ENCODE measurements around the gene KNG1. TPM values are rescaled to one million over a fixed set of nuclear protein-coding genes. Genes with fewer than 3 reads are reported as not detected.

KNG1 gene
- total RNA-seq, 1 donor from 2014 or later: not detected

DNA sequence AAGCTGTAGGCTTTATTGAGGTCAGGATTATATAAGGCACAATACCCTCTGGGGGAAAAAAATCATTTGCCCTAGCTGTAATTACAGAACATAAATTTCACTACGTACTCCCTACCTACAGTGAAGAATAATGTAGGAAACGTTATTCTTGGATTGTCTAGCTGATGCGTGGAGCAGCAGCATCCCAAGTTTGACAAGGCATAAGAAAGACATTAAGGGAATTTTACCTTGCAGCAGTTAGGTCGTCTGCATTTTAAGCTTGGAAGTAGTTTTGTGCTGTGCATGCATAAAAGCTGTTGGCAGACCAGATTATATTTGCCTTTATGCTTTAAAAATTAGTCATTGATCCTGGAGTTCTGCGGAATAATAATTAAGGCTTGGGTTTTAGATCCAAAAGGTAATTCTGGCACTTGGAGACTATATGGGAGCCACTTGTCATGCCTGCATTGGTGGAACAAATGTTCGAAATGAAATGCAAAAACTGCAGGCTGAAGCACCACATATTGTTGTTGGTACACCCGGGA lies 68.4 kb downstream of the KNG1 start:
- TF ChIP-seq, protein P1, sequence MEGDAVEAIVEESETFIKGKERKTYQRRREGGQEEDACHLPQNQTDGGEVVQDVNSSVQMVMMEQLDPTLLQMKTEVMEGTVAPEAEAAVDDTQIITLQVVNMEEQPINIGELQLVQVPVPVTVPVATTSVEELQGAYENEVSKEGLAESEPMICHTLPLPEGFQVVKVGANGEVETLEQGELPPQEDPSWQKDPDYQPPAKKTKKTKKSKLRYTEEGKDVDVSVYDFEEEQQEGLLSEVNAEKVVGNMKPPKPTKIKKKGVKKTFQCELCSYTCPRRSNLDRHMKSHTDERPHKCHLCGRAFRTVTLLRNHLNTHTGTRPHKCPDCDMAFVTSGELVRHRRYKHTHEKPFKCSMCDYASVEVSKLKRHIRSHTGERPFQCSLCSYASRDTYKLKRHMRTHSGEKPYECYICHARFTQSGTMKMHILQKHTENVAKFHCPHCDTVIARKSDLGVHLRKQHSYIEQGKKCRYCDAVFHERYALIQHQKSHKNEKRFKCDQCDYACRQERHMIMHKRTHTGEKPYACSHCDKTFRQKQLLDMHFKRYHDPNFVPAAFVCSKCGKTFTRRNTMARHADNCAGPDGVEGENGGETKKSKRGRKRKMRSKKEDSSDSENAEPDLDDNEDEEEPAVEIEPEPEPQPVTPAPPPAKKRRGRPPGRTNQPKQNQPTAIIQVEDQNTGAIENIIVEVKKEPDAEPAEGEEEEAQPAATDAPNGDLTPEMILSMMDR (IDR thresholded peaks at IDR 0.05; ENCODE audit: insufficient read depth, low read depth, low read length): no peak
- no peak for TF ChIP-seq EZH2 (IDR thresholded peaks at IDR 0.05; ENCODE audit: insufficient read depth, low read length)
- peaks cover 38% of the 10 kb centered on the region for H3K36me3 Mint-ChIP-seq (ENCODE audit: low read depth, unreplicated experiment)

DNA sequence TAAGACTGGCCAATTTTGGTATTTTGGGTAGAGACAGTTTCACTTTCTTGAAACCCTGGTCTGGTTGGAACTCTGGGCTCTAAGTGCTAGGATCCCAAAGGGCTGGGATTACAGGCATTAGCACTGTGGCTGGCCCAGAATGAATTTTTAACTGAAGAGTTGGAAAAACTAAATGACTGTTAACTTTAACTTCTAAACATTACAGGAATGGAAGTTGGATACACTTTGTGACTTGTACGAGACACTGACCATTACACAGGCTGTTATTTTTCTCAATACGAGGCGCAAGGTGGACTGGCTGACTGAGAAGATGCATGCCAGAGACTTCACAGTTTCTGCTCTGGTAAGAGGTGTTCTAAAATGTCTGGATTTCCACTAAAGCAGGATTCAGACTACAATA lies 69.8 kb downstream of the KNG1 start:
- peaks cover 24% of the 10 kb centered on the region for H3K4me1 ChIP-seq (ENCODE audit: insufficient read depth, low read length)
- Mint-ChIP-seq H3K27me3 (ENCODE audit: low read depth, unreplicated experiment) (no peaks in the 10 kb centered on the region), H3K4me3 (ENCODE audit: unreplicated experiment) (peak overlapping the region; percentile 98), H3K4me1 (ENCODE audit: low read depth, unreplicated experiment) (peaks cover 32% of the 10 kb centered on the region), H3K36me3 (ENCODE audit: low read depth, unreplicated experiment) (peaks cover 38% of the 10 kb centered on the region), H3K27ac (ENCODE audit: unreplicated experiment) (peak overlapping the region; percentile 41), H3K9me3 (ENCODE audit: unreplicated experiment) (no peaks in the 10 kb centered on the region)
- H3K79me2 ChIP-seq (ENCODE audit: insufficient read depth, low read length): peaks cover 64% of the 10 kb centered on the region
- TF ChIP-seq, protein P1 (IDR thresholded peaks at IDR 0.05; ENCODE audit: insufficient read depth, low read depth, low read length): no peak
- TF ChIP-seq EZH2 (IDR thresholded peaks at IDR 0.05; ENCODE audit: insufficient read depth, low read length): no peak
- H3K9me3 ChIP-seq (ENCODE audit: insufficient read depth, low read depth, low read length): no peaks in the 10 kb centered on the region
- H3K4me3 ChIP-seq (ENCODE audit: insufficient read depth, low read depth, low read length): peak overlapping the region; percentile 100
- no peak overlapping the region for H2AFZ ChIP-seq (ENCODE audit: low read depth, low read length)
- no peak overlapping the region for H3K27ac ChIP-seq (ENCODE audit: low read depth, low read length)
- DNase-seq (ENCODE audit: low read depth) (no peak), FAIRE-seq (no peak)
- H3K9ac ChIP-seq (ENCODE audit: low read length): peak overlapping the region; percentile 100
- peaks cover 80% of the 10 kb centered on the region for H4K20me1 ChIP-seq (ENCODE audit: insufficient read depth, low read length)
- no peaks in the 10 kb centered on the region for H3K27me3 ChIP-seq (ENCODE audit: insufficient read depth, low read length)
- H3K36me3 ChIP-seq (ENCODE audit: insufficient read depth, low read length): peaks cover 57% of the 10 kb centered on the region
- H3K4me2 ChIP-seq (ENCODE audit: low read length): peak overlapping the region; percentile 93

More for the DNA sequence above, 68.4 kb downstream of the KNG1 start:
- FAIRE-seq (no peak), DNase-seq (ENCODE audit: low read depth) (no peak)
- Histone ChIP-seq H3K36me3 (ENCODE audit: insufficient read depth, low read length) (peaks cover 57% of the 10 kb centered on the region), H4K20me1 (ENCODE audit: insufficient read depth, low read length) (peaks cover 70% of the 10 kb centered on the region), H3K4me2 (ENCODE audit: low read length) (peak overlapping the region; percentile 93), H2AFZ (ENCODE audit: low read depth, low read length) (no peak overlapping the region), H3K9ac (ENCODE audit: low read length) (peak overlapping the region; percentile 100), H3K79me2 (ENCODE audit: insufficient read depth, low read length) (peaks cover 64% of the 10 kb centered on the region), H3K27me3 (ENCODE audit: insufficient read depth, low read length) (no peaks in the 10 kb centered on the region), H3K4me1 (ENCODE audit: insufficient read depth, low read length) (peaks cover 24% of the 10 kb centered on the region), H3K9me3 (ENCODE audit: insufficient read depth, low read depth, low read length) (no peaks in the 10 kb centered on the region), H3K27ac (ENCODE audit: low read depth, low read length) (no peak overlapping the region), H3K4me3 (ENCODE audit: insufficient read depth, low read depth, low read length) (peak overlapping the region; percentile 100)
- H3K9me3 Mint-ChIP-seq (ENCODE audit: unreplicated experiment): no peaks in the 10 kb centered on the region
- H3K27ac Mint-ChIP-seq (ENCODE audit: unreplicated experiment): peak overlapping the region; percentile 98
- H3K4me1 Mint-ChIP-seq (ENCODE audit: low read depth, unreplicated experiment): peaks cover 32% of the 10 kb centered on the region
- peak overlapping the region; percentile 98 for H3K4me3 Mint-ChIP-seq (ENCODE audit: unreplicated experiment)
- no peaks in the 10 kb centered on the region for H3K27me3 Mint-ChIP-seq (ENCODE audit: low read depth, unreplicated experiment)

Measured in astrocyte (in vitro differentiated cells and primary cell).